NCI-H2107 (cell line): Measurements from ENCODE around the gene CHMP2A.

Experiments used
- DNase-seq: peaks from one replicate; lab custom pipeline; 2025; lab: John Stamatoyannopoulos, UW

CHMP2A gene

GRCh38 chr19:58538257-58539168 is 16.4 kb downstream of the CHMP2A start:
- DNase-seq = no peak

DNA sequence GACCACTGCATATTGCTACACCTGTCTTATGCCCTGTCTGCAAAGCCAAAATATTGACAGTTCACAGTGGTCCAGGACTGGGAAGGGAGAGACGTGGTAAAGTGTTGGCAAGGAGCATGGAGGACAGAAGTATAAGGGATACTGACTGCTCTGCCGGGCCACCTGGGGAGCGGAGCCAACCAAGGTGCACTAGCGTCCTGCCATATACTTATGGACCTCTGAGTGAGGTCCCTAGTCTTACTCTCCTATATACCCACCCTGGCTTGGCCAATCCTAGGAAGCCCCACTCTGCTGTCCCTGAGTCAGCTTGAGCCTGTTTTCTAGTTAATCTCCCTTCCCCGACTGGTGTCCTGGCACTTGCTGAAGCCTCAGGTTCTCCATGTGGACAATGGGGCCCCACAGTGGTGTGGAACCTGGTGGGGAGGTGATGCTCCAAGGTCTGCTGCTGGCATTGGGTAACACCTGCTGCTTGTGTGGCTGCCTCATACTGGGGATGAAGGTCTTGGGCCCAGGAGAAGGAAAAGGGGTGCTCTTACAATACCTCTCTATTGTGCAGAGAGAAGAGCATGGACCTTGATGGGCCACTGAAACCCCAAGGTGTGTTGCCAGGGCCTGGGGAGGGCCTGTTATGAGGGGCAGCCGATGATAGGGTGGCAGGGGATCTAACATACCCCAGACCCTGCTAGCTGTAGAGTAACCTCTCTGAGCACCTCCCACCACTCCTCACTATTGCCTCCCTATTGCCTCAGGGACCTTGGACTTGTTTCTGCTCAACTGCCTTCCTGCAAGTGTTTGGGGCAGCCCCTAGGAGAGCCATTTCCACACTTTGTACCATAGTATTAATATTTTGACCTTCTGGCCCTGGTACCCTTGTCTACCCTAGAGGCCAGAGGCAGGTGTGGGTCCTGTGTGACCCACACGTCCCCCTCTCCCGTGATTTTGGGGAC is 17.8 kb downstream of the CHMP2A start:
- no peak for DNase-seq

DNA sequence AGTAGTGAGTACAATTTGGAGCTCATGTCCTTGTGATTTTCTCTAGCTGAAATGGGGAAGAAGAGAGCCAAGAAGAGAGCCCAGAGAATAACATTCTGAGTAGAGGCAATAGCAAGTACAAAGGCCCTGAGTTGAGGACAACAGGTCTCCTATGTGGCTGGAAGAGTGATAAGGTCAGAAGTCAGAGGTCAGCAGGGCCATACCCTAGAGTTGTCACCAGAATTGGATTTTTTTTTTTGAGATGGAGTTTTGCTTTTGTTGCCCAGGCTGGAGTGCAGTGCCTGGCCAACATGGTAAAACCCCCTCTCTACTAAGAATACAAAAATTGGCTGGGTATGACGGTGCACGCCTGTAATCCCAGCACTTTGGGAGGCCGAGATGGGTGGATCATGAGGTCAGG is 19.0 kb downstream of the CHMP2A start:
- no peak for DNase-seq

GRCh38 chr19:58531034-58531840 is 23.7 kb downstream of the CHMP2A start:
- no peak for DNase-seq

GRCh38 chr19:58529405-58529804 is 25.5 kb downstream of the CHMP2A start:
- no peak for DNase-seq

DNA sequence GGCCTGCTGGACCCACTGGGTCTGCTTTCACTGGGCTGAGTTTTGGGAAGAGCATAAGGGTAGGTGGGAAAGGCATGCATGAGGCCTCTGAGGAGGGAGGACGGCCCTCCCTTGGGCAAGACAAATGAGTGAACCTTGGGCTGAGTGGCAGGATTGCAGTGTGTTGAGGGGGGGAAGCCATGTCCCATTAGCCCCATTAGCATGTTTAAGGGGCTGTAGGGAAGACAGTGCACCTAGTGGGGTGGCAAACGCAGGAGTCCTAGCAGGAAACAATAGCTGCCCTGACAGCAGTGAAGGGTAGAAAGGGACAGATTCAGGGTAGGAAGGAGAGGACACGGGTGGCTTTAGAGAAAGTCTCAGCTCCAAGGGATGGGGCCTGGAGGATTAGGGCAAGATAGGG is 32.2 kb downstream of the CHMP2A start:
- no peak for DNase-seq

- DNase-seq = no peak
Measured at GRCh38 chr19:58521651-58522050, 33.3 kb downstream of the CHMP2A start.

DNA sequence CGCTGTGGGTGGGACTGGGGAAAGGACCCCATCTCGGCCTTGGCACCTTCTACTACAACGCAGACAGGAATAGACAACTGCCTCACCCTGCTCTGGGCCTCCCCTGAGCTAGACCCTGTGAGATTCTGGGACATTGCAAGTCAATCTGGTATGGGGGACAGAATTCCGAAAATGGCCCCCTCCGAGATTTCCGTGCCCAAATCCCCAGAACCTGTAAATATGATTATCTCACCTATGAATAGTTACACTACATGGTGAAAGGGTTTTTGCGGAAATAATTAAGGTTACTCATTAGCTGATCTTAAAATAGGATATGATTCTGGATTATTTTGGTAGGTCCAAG is 34.7 kb downstream of the CHMP2A start:
- no peak for DNase-seq

DNA sequence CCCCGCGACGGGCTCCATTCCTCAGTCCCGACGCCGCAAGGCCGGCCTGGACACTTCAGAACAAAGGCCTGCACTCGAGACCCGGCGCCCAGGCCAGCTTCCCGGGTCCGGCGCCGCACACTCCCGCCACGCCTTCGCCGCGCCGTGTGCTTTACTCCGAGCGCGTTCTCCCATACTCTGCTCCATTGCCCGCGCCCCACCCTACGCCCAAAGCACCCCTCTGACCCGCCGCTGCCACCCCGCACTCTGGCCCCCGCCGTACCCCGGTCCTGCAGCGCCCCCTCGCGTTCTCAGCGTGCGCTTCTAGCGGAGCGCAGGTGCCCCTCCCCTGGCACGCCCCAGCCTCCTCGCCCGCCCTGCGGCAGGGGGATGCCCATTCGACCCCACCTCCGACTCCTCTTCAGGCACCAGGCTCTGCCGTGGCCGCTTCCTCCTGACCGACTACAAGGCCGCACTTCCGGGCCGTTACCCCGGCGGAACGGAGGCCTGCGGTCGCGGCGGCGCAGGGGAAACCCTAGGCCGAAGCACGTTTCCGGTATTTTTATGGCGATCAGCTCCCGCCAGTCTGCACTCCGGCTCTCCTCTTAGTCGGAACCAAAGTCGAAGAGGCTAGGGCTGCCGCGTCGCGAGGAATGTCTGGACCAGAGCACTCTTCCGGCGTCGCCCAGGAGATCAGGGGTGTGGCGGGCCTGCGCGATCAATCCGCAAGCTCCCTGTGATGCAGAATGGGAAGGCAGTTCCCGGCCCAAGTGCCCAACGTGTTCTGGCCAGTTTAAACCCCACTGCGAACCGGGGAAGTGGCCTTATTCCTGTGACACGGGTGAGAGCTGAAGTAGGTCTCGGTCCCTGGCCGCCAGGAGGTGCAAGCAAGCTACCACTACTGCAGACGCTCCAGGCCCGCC is 35.3 kb downstream of the CHMP2A start, which contains the start of gene ZBTB45:
ZBTB45 (minus strand) TSS at position 456 of the 902 bp plus-strand sequence. CDS start 2,137 bp downstream, outside the sequence.
- DNase-seq = peak; percentile 89

DNA sequence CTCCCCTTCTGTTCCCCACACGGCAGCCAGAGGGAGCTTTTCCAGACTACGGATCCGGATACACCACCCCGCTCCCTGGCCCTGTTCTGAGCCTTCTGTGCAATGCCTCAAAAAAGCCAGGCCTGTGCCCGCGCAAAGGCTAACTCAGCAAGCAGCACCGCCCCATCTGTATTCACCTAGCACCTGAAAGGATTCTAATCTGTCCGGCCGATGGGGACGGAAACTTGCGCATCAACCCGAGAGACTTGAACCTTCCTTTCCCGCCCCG is 35.9 kb downstream of the CHMP2A start:
- peak; percentile 58 for DNase-seq

GRCh38 chr19:58518256-58519086 is 36.4 kb downstream of the CHMP2A start:
- no peak for DNase-seq

- DNase-seq = no peak
Measured at GRCh38 chr19:58516964-58517833, 37.7 kb downstream of the CHMP2A start.

- DNase-seq = no peak
Measured at GRCh38 chr19:58516246-58516836, 38.6 kb downstream of the CHMP2A start.

- DNase-seq = no peak
Measured at GRCh38 chr19:58515259-58515658, 39.6 kb downstream of the CHMP2A start.

DNA sequence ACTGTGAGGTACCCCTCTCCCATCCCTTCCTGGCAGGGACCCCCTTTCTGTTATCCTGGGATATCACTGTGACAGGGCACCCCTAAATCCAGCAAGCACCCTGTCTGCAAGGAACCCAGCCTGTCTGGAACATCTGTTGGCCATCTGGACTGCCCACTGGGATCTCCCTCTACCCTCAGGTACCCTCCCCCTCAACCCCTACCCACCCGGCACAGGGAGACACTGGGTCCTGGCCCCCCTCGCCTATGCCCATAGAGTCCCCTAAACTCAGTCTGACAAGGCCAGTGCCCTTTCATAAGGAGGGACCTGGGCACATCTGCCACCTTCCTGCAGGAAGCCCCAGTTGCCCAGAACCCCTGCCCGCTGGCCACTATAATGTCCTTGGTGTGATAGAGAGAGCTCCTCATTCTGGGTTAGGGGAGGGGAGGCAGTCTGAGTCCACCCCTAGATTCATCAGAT is 40.3 kb downstream of the CHMP2A start:
- no peak for DNase-seq

DNA sequence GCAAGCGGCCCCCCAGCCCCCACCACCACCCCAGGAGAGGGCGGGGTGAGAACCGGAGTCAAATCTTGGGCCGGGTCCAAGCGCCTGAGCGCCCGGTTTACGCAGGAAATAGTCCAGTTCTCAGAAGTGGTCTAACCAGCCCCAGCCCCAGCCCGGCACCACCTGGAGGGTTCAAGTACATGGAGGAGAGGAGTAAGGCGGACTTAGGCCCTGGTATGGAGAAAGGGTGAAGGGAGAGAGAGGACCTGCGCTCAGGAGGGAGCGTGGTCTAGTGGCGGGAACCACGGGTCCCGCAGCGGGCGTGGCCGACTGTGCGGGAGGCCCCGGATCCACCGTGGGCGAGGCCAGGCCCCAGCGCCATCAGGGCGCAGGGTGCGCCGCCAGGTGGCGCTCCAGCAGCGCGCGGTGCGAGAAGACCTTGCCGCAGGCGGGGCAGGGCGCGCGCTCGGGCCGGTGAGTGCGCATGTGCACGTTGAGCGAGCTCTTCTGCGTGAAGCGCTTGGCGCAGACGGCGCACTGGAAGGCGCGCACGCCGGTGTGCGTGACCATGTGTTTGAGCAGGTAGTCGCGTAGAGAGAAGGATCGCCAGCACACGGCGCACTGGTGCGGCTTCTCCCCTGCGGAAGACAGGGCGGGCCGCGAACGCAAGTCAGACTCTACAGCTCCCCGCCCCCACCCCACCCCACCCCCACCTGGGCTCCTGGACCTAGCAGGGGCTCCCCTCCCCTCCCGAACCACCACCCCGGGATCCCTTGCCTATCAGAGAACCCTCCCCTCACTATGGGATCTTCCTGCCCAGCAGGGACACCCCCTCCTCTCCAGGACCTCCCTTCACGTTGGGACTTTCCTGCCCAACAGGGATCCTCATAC is 41.0 kb downstream of the CHMP2A start:
- peak; percentile 65 for DNase-seq

DNA sequence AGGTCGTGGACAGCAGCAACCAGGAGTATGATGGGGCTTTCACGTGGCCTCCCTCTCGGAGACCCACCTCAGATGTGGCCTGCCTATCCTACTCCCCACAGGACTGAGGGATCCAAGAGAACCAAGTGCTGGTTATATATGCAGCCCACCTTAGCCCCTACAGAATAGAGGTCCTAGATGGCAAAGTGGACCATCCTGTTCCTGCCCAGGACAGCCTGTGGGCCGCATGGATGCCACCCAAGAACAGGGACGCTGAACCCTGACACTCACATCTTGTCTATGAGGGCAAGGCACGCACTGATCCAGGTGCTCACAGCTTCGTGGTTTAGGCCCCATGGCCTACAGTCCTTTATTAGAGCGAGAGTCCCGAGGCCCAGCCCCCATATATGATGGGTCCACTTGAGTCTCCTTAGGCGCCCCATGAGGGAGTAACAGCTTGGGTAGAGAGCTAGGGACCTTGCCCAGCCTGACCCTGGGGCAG is 41.7 kb downstream of the CHMP2A start:
- no peak for DNase-seq
